Pancreas (tissue), 10 donors: ENCODE data around the gene HIVEP2. TPM values are rescaled to one million over a fixed set of nuclear protein-coding genes. Genes with fewer than 3 reads are reported as not detected.

ENCODE experiments used
- ATAC-seq, 4 donors: fragments of 200-7000 bp; cut with Tn5 transposase; one replicate each; pipeline versions ENCODE4 v1.8.0 to v1.9.1; 2020; ENCODE audit warnings: mild to moderate bottlenecking in 4 of 4, moderate library complexity in 4 of 4
- DNase-seq, 6 donors: peaks; one replicate each; pipeline ENCODE4 v3.0.0-alpha.2; 2020
- FAIRE-seq: peaks from 2 replicates; lab custom pipeline; 2012; peaks lifted over from hg19 to GRCh38; lab: Jason Lieb, UNC
- H3K27ac ChIP-seq, 4 donors: fragments of 200-600 bp; sonication (generic); 1 replicate in 3 of 4; 2 replicates in 1 of 4; pipeline versions ENCODE4 v1.5.0 to v1.8.0; 2020
- H3K27me3 ChIP-seq, 4 donors: fragments of 200-600 bp; one replicate each; pipeline ENCODE4 v1.8.0; 2021
- H3K36me3 ChIP-seq, 3 donors: fragments of 200-600 bp; sonication (generic) in 1 of 3; one replicate each; pipeline versions ENCODE4 v1.5.0 to v1.8.0; 2020 to 2021
- H3K4me1 ChIP-seq, 3 donors: fragments of 200-600 bp; one replicate each; pipeline ENCODE4 v1.8.0; 2021
- H3K4me3 ChIP-seq, 4 donors: fragments of 200-600 bp; sonication (generic) in 2 of 4; one replicate each; pipeline versions ENCODE4 v1.5.0 to v1.8.0; 2020 to 2021
- H3K9me3 ChIP-seq, 4 donors: fragments of 200-600 bp; one replicate each; pipeline ENCODE4 v1.8.0; 2021
- CTCF ChIP-seq, 4 donors: fragments of 200-600 bp; sonication (generic) in 3 of 4; IDR thresholded peaks; one replicate each; pipeline versions ENCODE4 v1.5.0 to v1.8.0; 2021; ENCODE audit warnings: antibody characterized with exemption in 4 of 4
- WGBS, 2 donors: extraction: QIAGEN DNeasy Blood & Tissue Kit; methylation state at CpG; one replicate each; pipeline ENCODE4 v1.1.7; 2013; 5-methylcytosine and 5-hydroxymethylcytosine counted together
- intact Hi-C, 3 donors: fragments of 100-400 bp; cut with DNase I; formaldehyde crosslinking; loops; one replicate each; pipeline versions ENCODE4 v1.11.1 to v1.14.2; 2022
- polyA plus RNA-seq, 2 donors: library from polyadenylated mRNA; stranded (reverse); fragments of 200-250 nt; gene quantifications; one replicate each; pipeline ENCODE4 v1.2.3, GENCODE V29; 2013
- total RNA-seq, 6 donors: library from RNA; stranded (reverse); fragmentation: NEBNext Ultra II Directional in 4 of 6; extraction: Animal tissue kit (Norgen Biotek cat#: 25700) in 4 of 6; gene quantifications; one replicate each; pipeline versions ENCODE4 v1.2.1 to v1.2.4, GENCODE V29; 2021 to 2023
- donor health status: healthy with polysubstance abuse.
- donor health status: DM: no; HTN: no; CAD: no; lungs with moderate emphysema.
- donor health status: DM: no; HTN: no; CAD: no.
- donor health status: control.
- donor health status: control.
- donor health status: Bipolar disorder and iron deficiency.
- donor health status: DM: yes; HTN: yes; CAD: no.
- donor health status: DM: no; HTN: no; CAD: no.
- donor health status: DM: no; HTN: no; CAD: no.
- donor health status: DM: yes; HTN: yes; CAD: no.

Gene HIVEP2
- total and polyA plus RNA-seq, 8 donors, result 3.8 to 14.0 (median 8.6) TPM

DNA sequence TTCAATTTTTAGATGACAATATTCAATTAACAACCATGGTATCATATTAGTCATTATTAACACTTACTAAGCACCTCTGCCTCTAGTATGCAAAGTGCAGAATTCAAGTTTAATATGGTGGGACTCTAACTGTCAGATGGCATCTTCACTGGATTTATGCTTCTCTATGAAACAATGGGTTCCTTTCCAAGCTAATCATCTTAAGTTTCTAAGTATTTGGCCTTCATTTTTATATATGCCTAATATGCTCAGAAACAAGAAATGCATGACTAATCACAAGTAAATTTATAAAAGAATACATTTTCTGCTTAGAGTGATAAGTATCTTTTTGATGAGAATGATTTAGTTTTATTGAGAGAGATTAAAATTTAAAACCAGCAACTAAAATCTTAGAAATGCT is 144.7 kb downstream of the HIVEP2 start:
- Histone ChIP-seq H3K27ac (no peak overlapping the region), H3K4me3 (no peak overlapping the region), H3K27me3 (no peaks in the 10 kb centered on the region), H3K9me3 (no peaks in the 10 kb centered on the region), H3K4me1 (peaks cover 0 to 4% (median 0%) of the 10 kb centered on the region in 3 donors), H3K36me3 (no peaks in the 10 kb centered on the region)
- no peak for DNase-seq
- intact Hi-C loops, result no loop called here
- no peak for FAIRE-seq
- no peak for ATAC-seq
- TF ChIP-seq CTCF (IDR thresholded peaks at IDR 0.05), result no peak

- Histone ChIP-seq H3K36me3 (no peaks in the 10 kb centered on the region), H3K27ac (no peak overlapping the region), H3K27me3 (no peaks in the 10 kb centered on the region), H3K9me3 (no peaks in the 10 kb centered on the region), H3K4me3 (no peak overlapping the region), H3K4me1 (peaks cover 0 to 4% (median 0%) of the 10 kb centered on the region in 3 donors)
- intact Hi-C loops, result no loop called here
- WGBS, 2 donors, result 94 to 100% methylated on average over 1 of the region's 1 CpG
- TF ChIP-seq CTCF (IDR thresholded peaks at IDR 0.05), result no peak
- no peak for DNase-seq
- no peak for ATAC-seq
- FAIRE-seq, result no peak
Measured at GRCh38 chr6:142799639-142800038, 145.3 kb downstream of the HIVEP2 start.

GRCh38 chr6:142797159-142797558 is 147.8 kb downstream of the HIVEP2 start:
- no peak for ATAC-seq
- Histone ChIP-seq H3K4me1 (peaks cover 0 to 4% (median 0%) of the 10 kb centered on the region in 3 donors), H3K27me3 (no peaks in the 10 kb centered on the region), H3K36me3 (no peaks in the 10 kb centered on the region), H3K27ac (no peak overlapping the region), H3K4me3 (no peak overlapping the region), H3K9me3 (no peaks in the 10 kb centered on the region)
- WGBS, 2 donors, result 97% methylated on average over 1 of the region's 1 CpG
- no peak for DNase-seq
- no peak for FAIRE-seq
- no peak for TF ChIP-seq CTCF (IDR thresholded peaks at IDR 0.05)
- intact Hi-C loops, result no loop called here

GRCh38 chr6:142796571-142796970 is 148.4 kb downstream of the HIVEP2 start:
- Histone ChIP-seq H3K27ac (no peak overlapping the region), H3K9me3 (no peaks in the 10 kb centered on the region), H3K4me1 (peaks cover 0 to 4% (median 0%) of the 10 kb centered on the region in 3 donors), H3K36me3 (no peaks in the 10 kb centered on the region), H3K27me3 (no peaks in the 10 kb centered on the region), H3K4me3 (no peak overlapping the region)
- TF ChIP-seq CTCF (IDR thresholded peaks at IDR 0.05), result no peak
- peak in 2 of 4 donors; percentile 35 to 57 for ATAC-seq
- DNase-seq, result no peak
- no peak for FAIRE-seq
- intact Hi-C loops, result no loop called here
- WGBS, 2 donors, result 84 to 86% methylated on average over 5 of the region's 5 CpGs

DNA sequence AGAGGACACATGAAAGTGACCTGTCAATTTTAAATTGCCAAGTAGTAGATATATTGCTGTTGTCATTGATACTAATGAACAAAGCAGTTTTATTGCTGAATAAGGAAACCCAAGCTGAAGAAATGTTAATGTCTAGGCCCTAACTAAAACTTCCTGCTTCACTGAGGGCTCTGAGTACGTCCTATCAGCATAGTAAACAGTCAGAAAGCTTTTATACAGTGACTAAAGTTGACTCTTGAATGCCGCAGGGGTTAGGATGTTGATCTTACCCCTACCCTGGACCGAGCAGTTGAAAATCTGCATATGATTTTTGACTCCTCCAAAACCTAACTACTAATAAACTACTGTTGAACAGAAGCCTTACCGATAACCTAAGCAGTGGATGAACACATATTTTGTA is 149.0 kb downstream of the HIVEP2 start:
- Histone ChIP-seq H3K9me3 (no peaks in the 10 kb centered on the region), H3K27me3 (no peaks in the 10 kb centered on the region), H3K36me3 (no peaks in the 10 kb centered on the region), H3K4me1 (peaks cover 0 to 4% (median 0%) of the 10 kb centered on the region in 3 donors), H3K27ac (no peak overlapping the region), H3K4me3 (no peak overlapping the region)
- DNase-seq (no peak), FAIRE-seq (no peak), ATAC-seq (no peak)
- intact Hi-C loops, result no loop called here
- no peak for TF ChIP-seq CTCF (IDR thresholded peaks at IDR 0.05)
- 93 to 94% methylated on average over 4 of the region's 4 CpGs for WGBS, 2 donors
